Measurements from ENCODE around the gene HAUS6.

Gene HAUS6

GRCh38 chr9:19119801-19120440 lies 17.2 kb upstream of the HAUS6 start:
- no peak overlapping the region for H3K4me3 ChIP-seq (ENCODE audit: low read depth, low read length)
- DNase-seq (ENCODE audit: low read depth, low spot score) = no peak
- no peak for TF ChIP-seq CTCF (IDR thresholded peaks at IDR 0.05; ENCODE audit: insufficient read depth, low read length, missing control alignments)
- ChIA-PET CTCF (interaction anchor here (1.3 to 1.4 kb wide), 2 partner anchors 10 to 54 kb away, joined by 3 read pairs; no protein-coding TSS in a partner anchor), POLR2A (no interaction called here)

GRCh38 chr9:19119246-19119645 lies 16.5 kb upstream of the HAUS6 start:
- DNase-seq (ENCODE audit: low read depth, low spot score) = no peak
- POLR2A ChIA-PET = no interaction called here
- TF ChIP-seq CTCF (IDR thresholded peaks at IDR 0.05; ENCODE audit: insufficient read depth, low read length, missing control alignments) = no peak
- H3K4me3 ChIP-seq (ENCODE audit: low read depth, low read length) = no peak overlapping the region
- CTCF ChIA-PET = interaction anchor here (1.3 to 1.7 kb wide), 3 partner anchors 9 to 55 kb away, joined by 3 to 4 read pairs (median 3); no protein-coding TSS in a partner anchor

GRCh38 chr9:19117039-19117716 lies 14.5 kb upstream of the HAUS6 start:
- no peak for TF ChIP-seq CTCF (IDR thresholded peaks at IDR 0.05; ENCODE audit: insufficient read depth, low read length, missing control alignments)
- POLR2A ChIA-PET = interaction anchor here (0.6 to 1.4 kb wide), 3 partner anchors 12 to 1311 kb away, joined by 3 read pairs; no protein-coding TSS in a partner anchor
- H3K4me3 ChIP-seq (ENCODE audit: low read depth, low read length) = no peak overlapping the region
- no peak for DNase-seq (ENCODE audit: low read depth, low spot score)
- CTCF ChIA-PET = interaction anchor here (1.0 to 1.7 kb wide), 2 partner anchors 11 to 57 kb away, joined by 4 to 11 read pairs; no protein-coding TSS in a partner anchor

- H3K4me3 ChIP-seq (ENCODE audit: low read depth, low read length) = no peak overlapping the region
- ChIA-PET POLR2A (interaction anchor here (0.6 kb wide), 1 partner anchor 1310 kb away, joined by 3 read pairs; no protein-coding TSS in a partner anchor), CTCF (interaction anchor here (1.0 to 1.7 kb wide), 3 partner anchors 10 to 57 kb away, joined by 3 to 11 read pairs (median 4); no protein-coding TSS in a partner anchor)
- DNase-seq (ENCODE audit: low read depth, low spot score) = no peak
- no peak for TF ChIP-seq CTCF (IDR thresholded peaks at IDR 0.05; ENCODE audit: insufficient read depth, low read length, missing control alignments)
Measured at GRCh38 chr9:19116107-19116790, 13.5 kb upstream of the HAUS6 start.

- POLR2A ChIA-PET = no interaction called here
- no peak for TF ChIP-seq CTCF (IDR thresholded peaks at IDR 0.05; ENCODE audit: insufficient read depth, low read length, missing control alignments)
- DNase-seq (ENCODE audit: low read depth, low spot score) = no peak
- H3K4me3 ChIP-seq (ENCODE audit: low read depth, low read length) = no peak overlapping the region
- CTCF ChIA-PET = interaction anchor here (0.9 to 1.6 kb wide), 3 partner anchors 13 to 350 kb away, joined by 3 to 4 read pairs (median 3); no protein-coding TSS in a partner anchor
Measured at GRCh38 chr9:19114680-19115270, 12.1 kb upstream of the HAUS6 start.

All from AG04449 (cell line).